MM.1S (cell line): Measurements from ENCODE around the gene TSPAN31.

Experiments used
- CTCF ChIP-seq: fragments of 300-600 bp; sonication (generic); IDR thresholded peaks from 2 replicates; pipeline ENCODE4 v1.5.1; 2016; ENCODE audit warnings: antibody characterized with exemption, low read length, mixed read lengths
- EZH2 ChIP-seq: fragments of 300-600 bp; sonication (generic); optimal IDR thresholded peaks from 2 replicates; pipeline ENCODE3; 2017; ENCODE audit warnings: low read depth, mild to moderate bottlenecking, antibody characterized with exemption, low read length, mixed read lengths
- EZH2phosphoT487 ChIP-seq: fragments of 300-600 bp; sonication (generic); IDR thresholded peaks from 2 replicates; pipeline ENCODE4 v1.6.1; 2018; ENCODE audit warnings: antibody characterized with exemption, low read length

DNA sequence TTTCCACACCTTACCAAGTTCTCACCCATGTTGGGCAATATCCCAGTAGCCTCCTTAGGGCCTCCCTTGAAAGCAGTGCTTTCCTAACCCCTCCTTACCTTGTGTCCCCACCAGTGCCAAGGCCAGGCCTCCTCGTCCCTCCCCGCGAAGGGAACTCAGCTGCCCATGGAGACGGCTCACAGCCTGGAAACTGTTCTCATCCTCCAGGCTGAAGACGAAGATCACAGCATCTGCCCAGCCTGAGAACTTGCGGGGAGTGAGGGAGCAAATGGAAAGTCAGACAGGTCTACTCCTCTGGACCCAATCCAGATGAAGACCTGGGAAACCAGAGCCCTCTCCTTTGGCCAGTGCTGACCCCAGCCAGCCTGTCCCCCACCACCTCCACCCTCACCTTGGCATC, 10.9 kb upstream of the TSPAN31 start:
- TF ChIP-seq CTCF (no peak), EZH2phosphoT487 (no peak), EZH2 (no peak)
